Smooth muscle cell (in vitro differentiated cells): ENCODE data around the gene NABP1. TPM values are rescaled to one million over a fixed set of nuclear protein-coding genes. Genes with fewer than 3 reads are reported as not detected.
"Not testable (repeated sequence)": the region's sequence is repeated elsewhere in the genome, so short reads cannot be mapped to it uniquely, and the experiment has no call there.

ENCODE experiments used
- DNase-seq: peaks from one replicate; lab custom pipeline; 2025; ENCODE audit not compliant: unreplicated experiment; lab: John Stamatoyannopoulos, UW
- H2AFZ ChIP-seq: fragments of 200-600 bp; sonication (generic); 2 replicates; pipeline ENCODE4 v1.6.0; 2016; ENCODE audit warnings: antibody characterized with exemption, low read depth, mild to moderate bottlenecking
- H3F3A ChIP-seq: fragments of 200-600 bp; sonication (generic); 2 replicates; pipeline ENCODE4 v1.6.0; 2017; ENCODE audit warnings: antibody characterized with exemption, low read depth
- H3K27ac ChIP-seq: fragments of 200-600 bp; sonication (generic); 2 replicates; pipeline ENCODE4 v1.5.1; 2016; ENCODE audit warnings: low read depth, mild to moderate bottlenecking
- H3K27me3 ChIP-seq: fragments of 200-600 bp; sonication (generic); 2 replicates; pipeline ENCODE4 v1.6.1; 2016; ENCODE audit warnings: low read depth, mild to moderate bottlenecking
- H3K36me3 ChIP-seq: fragments of 200-600 bp; sonication (generic); 2 replicates; pipeline ENCODE4 v1.5.1; 2016; ENCODE audit warnings: low read depth
- H3K4me1 ChIP-seq: fragments of 200-600 bp; sonication (generic); 2 replicates; pipeline ENCODE4 v1.5.1; 2016; ENCODE audit warnings: low read depth
- H3K4me2 ChIP-seq: fragments of 200-600 bp; sonication (generic); 2 replicates; pipeline ENCODE4 v1.6.0; 2016; ENCODE audit warnings: mild to moderate bottlenecking
- H3K4me3 ChIP-seq: fragments of 200-600 bp; sonication (generic); 2 replicates; pipeline ENCODE4 v1.5.1; 2016; ENCODE audit warnings: mild to moderate bottlenecking
- H3K79me2 ChIP-seq: fragments of 200-600 bp; sonication (generic); 2 replicates; pipeline ENCODE4 v1.6.0; 2016; ENCODE audit warnings: low read depth, mild to moderate bottlenecking
- H3K9ac ChIP-seq: fragments of 200-600 bp; sonication (generic); 2 replicates; pipeline ENCODE4 v1.6.0; 2016; ENCODE audit warnings: low read depth
- H3K9me3 ChIP-seq: fragments of 200-600 bp; sonication (generic); replicated peaks from 2 replicates; pipeline ENCODE4 v1.5.1; 2016; ENCODE audit warnings: low read depth
- H4K20me1 ChIP-seq: fragments of 200-600 bp; sonication (generic); 2 replicates; pipeline ENCODE4 v1.6.0; 2016; ENCODE audit warnings: low read depth
- WGBS: methylation state at CpG from one replicate; pipeline ENCODE4 v1.1.7; 2016; ENCODE audit warnings: low lambda C conversion rate; 5-methylcytosine and 5-hydroxymethylcytosine counted together
- polyA plus RNA-seq: library from polyadenylated mRNA; unstranded; fragments of >200 nt; fragmentation: Nextera tagmentation; extraction: Ambion mirVana; gene quantifications from 2 replicates; pipeline ENCODE4 v1.2.1, GENCODE V29; 2016
- total RNA-seq: library from RNA; depleted of rRNA; stranded (reverse); fragments of >200 nt; gene quantifications from 2 replicates; pipeline ENCODE4 v1.2.3, GENCODE V29; 2014
- TF ChIP-seq, protein P1 (sequence below): fragments of 200-600 bp; sonication (generic); IDR thresholded peaks from 2 replicates; pipeline ENCODE4 v1.5.1; 2017; ENCODE audit warnings: borderline replicate concordance, mild to moderate bottlenecking, antibody characterized with exemption; ENCODE audit not compliant: insufficient read depth, poor library complexity, severe bottlenecking

Gene NABP1
- total and polyA plus RNA-seq, 2 experiments from 2014 or later, result 7.8 to 44.9 TPM

GRCh38 chr2:191641609-191642008, 36.3 kb upstream of the NABP1 start:
- Histone ChIP-seq H3K4me3 (no peak overlapping the region), H3K9me3 (no peaks in the 10 kb centered on the region), H3K4me1 (peaks cover 21% of the 10 kb centered on the region), H3K27me3 (no peaks in the 10 kb centered on the region), H4K20me1 (no peaks in the 10 kb centered on the region), H2AFZ (no peak overlapping the region), H3K4me2 (no peak overlapping the region), H3K27ac (no peak overlapping the region), H3K9ac (no peak overlapping the region), H3K79me2 (no peaks in the 10 kb centered on the region), H3K36me3 (no peaks in the 10 kb centered on the region), H3F3A (peaks cover 10% of the 10 kb centered on the region)
- TF ChIP-seq, protein P1, sequence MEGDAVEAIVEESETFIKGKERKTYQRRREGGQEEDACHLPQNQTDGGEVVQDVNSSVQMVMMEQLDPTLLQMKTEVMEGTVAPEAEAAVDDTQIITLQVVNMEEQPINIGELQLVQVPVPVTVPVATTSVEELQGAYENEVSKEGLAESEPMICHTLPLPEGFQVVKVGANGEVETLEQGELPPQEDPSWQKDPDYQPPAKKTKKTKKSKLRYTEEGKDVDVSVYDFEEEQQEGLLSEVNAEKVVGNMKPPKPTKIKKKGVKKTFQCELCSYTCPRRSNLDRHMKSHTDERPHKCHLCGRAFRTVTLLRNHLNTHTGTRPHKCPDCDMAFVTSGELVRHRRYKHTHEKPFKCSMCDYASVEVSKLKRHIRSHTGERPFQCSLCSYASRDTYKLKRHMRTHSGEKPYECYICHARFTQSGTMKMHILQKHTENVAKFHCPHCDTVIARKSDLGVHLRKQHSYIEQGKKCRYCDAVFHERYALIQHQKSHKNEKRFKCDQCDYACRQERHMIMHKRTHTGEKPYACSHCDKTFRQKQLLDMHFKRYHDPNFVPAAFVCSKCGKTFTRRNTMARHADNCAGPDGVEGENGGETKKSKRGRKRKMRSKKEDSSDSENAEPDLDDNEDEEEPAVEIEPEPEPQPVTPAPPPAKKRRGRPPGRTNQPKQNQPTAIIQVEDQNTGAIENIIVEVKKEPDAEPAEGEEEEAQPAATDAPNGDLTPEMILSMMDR, result no peak
- no peak for DNase-seq
- WGBS, result 95% methylated on average over 1 of the region's 1 CpG

GRCh38 chr2:191642541-191642940, 35.4 kb upstream of the NABP1 start:
- Histone ChIP-seq H2AFZ (no peak overlapping the region), H3K4me2 (no peak overlapping the region), H3K27me3 (no peaks in the 10 kb centered on the region), H3K9me3 (no peaks in the 10 kb centered on the region), H3K79me2 (no peaks in the 10 kb centered on the region), H3K9ac (no peak overlapping the region), H3K4me1 (peaks cover 12% of the 10 kb centered on the region), H3K36me3 (no peaks in the 10 kb centered on the region), H3F3A (peaks cover 7% of the 10 kb centered on the region), H4K20me1 (no peaks in the 10 kb centered on the region), H3K27ac (no peak overlapping the region), H3K4me3 (no peak overlapping the region)
- 94% methylated on average over 2 of the region's 2 CpGs for WGBS
- TF ChIP-seq, protein P1, result no peak
- DNase-seq, result no peak

GRCh38 chr2:191643429-191643828, 34.5 kb upstream of the NABP1 start:
- Histone ChIP-seq H3K4me3 (no peak overlapping the region), H3F3A (peaks cover 9% of the 10 kb centered on the region), H4K20me1 (no peaks in the 10 kb centered on the region), H2AFZ (no peak overlapping the region), H3K4me1 (peaks cover 3% of the 10 kb centered on the region), H3K27ac (no peak overlapping the region), H3K9ac (no peak overlapping the region), H3K4me2 (no peak overlapping the region), H3K79me2 (no peaks in the 10 kb centered on the region), H3K36me3 (no peaks in the 10 kb centered on the region), H3K9me3 (no peaks in the 10 kb centered on the region), H3K27me3 (no peaks in the 10 kb centered on the region)
- DNase-seq, result no peak
- TF ChIP-seq, protein P1, result no peak
- WGBS, result 67% methylated on average over 5 of the region's 5 CpGs

GRCh38 chr2:191644613-191645012, 33.3 kb upstream of the NABP1 start:
- not testable (repeated sequence) for H3K27me3 ChIP-seq, H3F3A ChIP-seq, H3K4me2 ChIP-seq, H3K4me1 ChIP-seq, H3K4me3 ChIP-seq, H3K36me3 ChIP-seq, H4K20me1 ChIP-seq, DNase-seq, H3K79me2 ChIP-seq, H2AFZ ChIP-seq, H3K27ac ChIP-seq, H3K9ac ChIP-seq, H3K9me3 ChIP-seq
- 74% methylated on average over 4 of the region's 4 CpGs for WGBS
